Measurements from ENCODE around the gene CHD2.

The CHD2 gene

GRCh38 chr15:92883876-92884435 is 16.2 kb upstream of the CHD2 start:
- intact Hi-C loops (cut with DNase I) = loop anchor here (2.0 to 5.0 kb wide), 2 partner anchors 17 to 52 kb away; partner anchors contain the start of gene CHD2
- no peak for DNase-seq

GRCh38 chr15:92884436-92885223 is 15.5 kb upstream of the CHD2 start:
- intact Hi-C loops (cut with DNase I) = loop anchor here (5.0 kb wide), 1 partner anchor 52 kb away; no protein-coding TSS in a partner anchor
- DNase-seq = no peak

- DNase-seq = no peak
- intact Hi-C loops (cut with DNase I) = no loop called here
Measured at GRCh38 chr15:92885224-92886041, 14.7 kb upstream of the CHD2 start.

GRCh38 chr15:92886042-92886537 is 14.0 kb upstream of the CHD2 start:
- intact Hi-C loops (cut with DNase I) = no loop called here
- DNase-seq = no peak

- DNase-seq = no peak
- intact Hi-C loops (cut with DNase I) = no loop called here
Measured at GRCh38 chr15:92886815-92887214, 13.3 kb upstream of the CHD2 start.

DNA sequence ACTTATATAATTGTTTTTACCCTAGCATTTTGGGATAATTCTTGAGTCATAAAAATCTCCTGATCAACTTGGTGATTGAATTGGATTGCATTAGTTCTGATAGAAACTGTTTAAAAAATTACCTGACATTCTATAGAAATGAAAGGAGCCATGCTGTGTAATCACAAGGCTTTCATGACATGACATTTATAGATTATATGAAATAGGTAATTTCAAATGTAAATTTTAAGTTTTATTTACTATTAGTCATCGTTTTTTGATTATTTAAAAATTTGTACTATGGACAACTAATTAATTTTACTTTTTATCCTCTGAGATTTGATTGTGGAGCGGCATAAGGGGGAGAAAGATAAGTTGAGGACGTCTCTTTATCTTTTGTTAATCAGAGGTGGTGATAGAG is 12.3 kb upstream of the CHD2 start:
- intact Hi-C loops (cut with DNase I) = no loop called here
- no peak for DNase-seq

- intact Hi-C loops (cut with DNase I) = no loop called here
- no peak for DNase-seq
Measured at GRCh38 chr15:92889390-92890107, 10.6 kb upstream of the CHD2 start.

- no peak for DNase-seq
- intact Hi-C loops (cut with DNase I) = no loop called here
Measured at GRCh38 chr15:92891533-92892200, 8.5 kb upstream of the CHD2 start.

DNA sequence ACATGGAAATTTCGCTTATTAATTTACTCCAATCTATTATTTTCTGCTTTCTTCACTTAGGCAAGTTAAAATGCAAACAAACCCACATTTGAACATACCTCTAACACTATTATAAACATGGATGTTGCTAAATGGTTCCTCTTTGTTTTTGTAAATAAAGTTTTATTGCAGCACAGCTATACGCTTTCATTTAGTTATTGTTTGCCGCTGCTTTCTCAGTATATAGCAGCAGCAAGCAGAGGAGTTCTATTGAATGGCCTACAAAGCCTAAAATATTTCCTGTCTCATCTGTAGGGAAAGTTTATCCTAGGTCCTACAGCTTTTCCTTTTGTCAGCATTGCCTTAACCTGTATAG is 7.9 kb upstream of the CHD2 start:
- intact Hi-C loops (cut with DNase I) = no loop called here
- DNase-seq = no peak

DNA sequence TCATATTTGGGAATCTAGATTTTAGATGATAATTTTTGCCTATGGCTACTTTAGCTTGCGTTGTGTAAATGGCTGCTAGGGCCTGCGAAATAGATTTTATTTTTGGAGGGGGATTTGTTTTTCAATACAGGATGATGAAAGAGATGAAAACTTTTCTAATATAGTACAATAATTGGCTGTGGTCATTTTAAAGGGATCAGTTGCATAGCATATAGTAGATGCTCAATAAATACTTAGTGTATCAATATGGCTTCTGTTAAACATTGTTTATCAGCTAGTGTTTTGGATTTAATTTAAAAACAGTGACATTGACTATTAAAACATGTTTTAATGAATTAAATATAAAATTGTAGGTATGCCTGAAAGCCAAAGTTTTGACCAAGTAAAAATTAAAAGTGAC is 6.9 kb upstream of the CHD2 start:
- intact Hi-C loops (cut with DNase I) = no loop called here
- no peak for DNase-seq

- intact Hi-C loops (cut with DNase I) = no loop called here
- DNase-seq = no peak
Measured at GRCh38 chr15:92896561-92896960, 3.6 kb upstream of the CHD2 start.

GRCh38 chr15:92897620-92898019 is 2.5 kb upstream of the CHD2 start:
- no peak for DNase-seq
- intact Hi-C loops (cut with DNase I) = no loop called here

DNA sequence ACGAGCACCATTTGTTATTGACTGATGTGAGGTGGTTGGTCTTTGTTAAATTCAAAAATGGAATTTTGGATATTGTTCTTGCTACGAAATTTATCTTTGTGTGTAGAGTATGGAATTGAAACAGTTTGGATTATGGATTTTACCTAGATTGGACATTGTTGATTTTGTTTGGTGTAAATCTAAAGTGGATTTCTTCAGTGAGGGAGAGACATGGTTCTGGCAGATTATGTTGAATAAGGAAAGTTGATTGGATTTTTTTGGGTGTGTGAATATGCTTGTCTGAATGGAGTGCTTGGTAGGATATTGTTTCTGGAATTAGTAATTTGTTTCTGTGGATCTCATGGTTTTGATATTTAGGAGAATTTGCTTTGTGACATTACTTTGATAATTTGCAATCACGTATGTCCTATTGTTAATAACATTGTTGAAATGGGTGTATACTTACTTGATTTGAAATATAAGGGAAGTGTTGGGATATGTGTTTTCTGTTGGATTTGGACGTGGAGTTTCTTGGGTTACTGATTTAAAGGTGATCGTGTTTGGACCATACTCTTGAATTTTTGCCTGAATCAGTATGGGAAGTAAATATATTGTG is 1.0 kb upstream of the CHD2 start:
- intact Hi-C loops (cut with DNase I) = no loop called here
- no peak for DNase-seq

GRCh38 chr15:92899601-92899947 is 550 bp upstream of the CHD2 start:
- DNase-seq = no peak
- intact Hi-C loops (cut with DNase I) = no loop called here

GRCh38 chr15:92900731-92901071 is 577 bp downstream of the CHD2 start:
- intact Hi-C loops (cut with DNase I) = loop anchor here (2.0 to 5.0 kb wide), 2 partner anchors 18 to 93 kb away; no protein-coding TSS in a partner anchor
- DNase-seq = no peak

- intact Hi-C loops (cut with DNase I) = loop anchor here (2.0 to 5.0 kb wide), 2 partner anchors 18 to 94 kb away; no protein-coding TSS in a partner anchor
- no peak for DNase-seq
Measured at GRCh38 chr15:92901072-92901761, 1.1 kb downstream of the CHD2 start.

DNA sequence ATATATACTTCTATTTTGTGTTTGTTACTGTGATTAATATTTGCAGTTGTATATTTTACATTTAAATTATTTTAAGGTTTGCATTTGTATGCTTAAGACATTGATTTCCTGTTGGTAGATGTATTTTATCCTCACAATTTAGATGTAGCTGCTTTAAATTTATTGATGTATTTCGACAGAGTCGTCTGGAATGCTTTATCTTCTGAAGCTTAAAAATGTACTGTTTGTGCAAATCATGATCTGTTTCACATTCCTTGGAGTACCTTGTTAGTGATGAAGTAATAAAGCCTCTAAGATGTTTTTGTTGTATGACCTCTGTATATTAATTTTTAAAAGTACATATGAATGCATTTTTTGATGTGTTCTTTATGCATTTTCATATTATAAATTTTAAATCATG is 1.9 kb downstream of the CHD2 start:
- no peak for DNase-seq
- intact Hi-C loops (cut with DNase I) = loop anchor here (2.0 to 5.0 kb wide), 2 partner anchors 19 to 95 kb away; no protein-coding TSS in a partner anchor
